NCI-H187 (cell line): ENCODE measurements around the gene CD300LB.
"Not testable (repeated sequence)": the region's sequence is repeated elsewhere in the genome, so short reads cannot be mapped to it uniquely, and the experiment has no call there.

Experiments
- DNase-seq, 2 experiments: peaks; one replicate each; lab custom pipeline; 2025; lab: John Stamatoyannopoulos, UW

CD300LB gene

DNA sequence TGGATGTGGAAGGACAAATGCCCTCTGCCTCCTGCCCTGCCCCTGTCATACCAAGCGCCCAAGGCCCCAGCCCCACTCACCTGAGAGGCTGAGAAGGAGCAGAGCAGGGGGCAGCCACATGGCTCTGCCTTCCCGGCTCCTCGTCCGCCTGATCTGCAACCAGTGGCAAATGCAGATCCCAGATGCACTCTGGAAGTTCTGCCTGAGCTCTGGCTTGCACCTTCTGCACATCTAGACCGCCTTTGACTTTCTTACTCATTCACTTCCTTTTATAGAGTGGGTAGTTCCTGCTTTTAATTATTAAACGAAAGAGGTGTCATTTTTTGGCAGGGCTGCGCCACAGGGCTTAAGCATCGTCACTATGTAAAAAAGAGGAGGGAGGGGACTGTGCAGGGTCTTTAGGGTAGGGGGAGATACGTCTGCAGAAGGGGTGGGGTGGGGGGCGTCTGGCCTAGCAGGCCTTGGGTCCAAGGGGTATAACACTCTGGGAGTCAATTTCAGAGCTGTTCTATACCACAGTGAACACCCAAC lies at the start of gene CD300LB:
CD300LB (minus strand) TSS at position 245 of the 531 bp plus-strand sequence; CDS start at position 120, 125 bp downstream.
- DNase-seq = no peak

DNA sequence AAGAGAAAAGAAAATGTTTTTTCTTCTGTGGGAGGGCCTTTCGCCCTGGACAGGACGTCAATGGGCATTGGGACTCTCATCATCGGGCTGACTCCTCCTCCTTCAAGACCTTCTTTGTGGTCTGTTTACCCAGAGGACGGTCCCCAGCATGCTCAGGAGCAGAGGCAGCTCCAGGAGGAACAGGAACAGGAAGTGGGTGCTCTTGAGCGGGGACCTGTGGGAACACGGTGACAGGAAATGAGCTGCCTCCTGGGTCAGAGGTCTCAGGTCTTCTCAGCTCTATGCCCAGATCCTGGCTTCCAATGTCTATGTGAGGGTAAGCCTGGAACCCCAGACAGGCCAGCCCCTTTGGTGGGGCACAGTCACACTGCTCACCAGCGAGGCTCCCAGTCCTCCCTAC lies 48.6 kb upstream of the CD300LB start:
- DNase-seq = no peak

DNA sequence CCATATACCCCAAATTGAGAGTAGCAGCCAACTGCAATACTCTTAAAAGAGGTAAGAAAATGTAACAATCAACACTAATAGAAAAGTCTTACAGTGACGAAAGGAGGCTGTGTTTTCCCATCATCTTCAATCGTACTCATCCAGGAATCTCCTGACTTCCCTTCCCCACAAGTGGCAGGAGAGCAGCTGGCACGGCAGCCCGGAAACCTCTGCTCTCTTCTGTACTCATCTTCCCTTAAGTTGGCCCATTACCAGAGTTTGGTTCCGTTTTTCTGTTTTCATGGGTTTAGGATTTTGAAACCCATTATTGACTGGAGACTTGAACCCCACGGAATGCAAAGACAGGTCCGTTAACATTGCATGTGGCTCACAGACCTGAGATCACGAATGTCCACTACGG lies 47.7 kb upstream of the CD300LB start:
- no peak for DNase-seq

DNA sequence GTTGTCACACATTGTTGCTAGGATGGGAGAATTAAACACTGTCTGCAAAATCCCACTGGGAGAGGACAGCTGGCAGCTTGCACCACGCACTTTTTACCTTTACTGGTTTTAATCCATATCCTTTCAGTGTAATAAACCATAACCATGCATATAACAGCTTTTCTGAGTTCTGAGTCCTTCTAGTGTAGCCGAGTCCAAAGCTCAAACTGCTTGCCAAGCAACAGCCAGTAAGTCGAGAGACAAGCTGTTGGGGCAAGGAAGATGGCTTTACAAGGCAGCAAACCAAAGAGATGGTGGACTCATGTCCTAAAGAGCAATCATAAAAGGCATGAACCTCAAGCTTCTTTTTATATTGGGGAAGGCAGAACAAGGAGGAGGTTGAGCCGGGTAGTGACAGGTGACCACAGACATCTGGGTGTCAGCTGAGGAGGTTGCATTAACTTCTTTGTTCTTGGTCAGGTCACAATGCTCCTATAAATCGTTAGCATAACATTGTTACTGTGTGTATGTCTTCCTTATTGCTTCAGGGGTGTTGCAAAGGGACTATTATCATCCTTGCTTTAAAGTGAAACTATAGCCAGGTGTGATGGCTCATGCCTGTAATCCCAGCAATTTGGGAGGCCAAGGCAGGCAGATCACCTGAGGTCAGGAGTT lies 43.3 kb upstream of the CD300LB start:
- DNase-seq = no peak

DNA sequence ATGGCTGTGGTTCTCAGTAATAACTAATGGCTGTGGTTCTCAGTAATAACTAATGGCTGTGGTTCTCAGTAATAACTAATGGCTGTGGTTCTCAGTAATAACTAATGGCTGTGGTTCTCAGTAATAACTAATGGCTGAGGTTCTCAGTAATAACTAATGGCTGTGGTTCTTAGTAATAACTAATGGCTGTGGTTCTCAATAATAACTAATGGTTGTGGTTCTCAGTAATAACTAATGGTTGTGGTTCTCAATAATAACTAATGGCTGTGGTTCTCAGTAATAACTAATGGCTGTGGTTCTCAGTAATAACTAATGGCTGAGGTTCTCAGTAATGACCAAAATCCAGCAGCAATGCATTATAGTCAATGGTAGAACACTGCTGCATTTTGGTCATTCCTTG lies 42.4 kb upstream of the CD300LB start:
- not testable (repeated sequence) for DNase-seq

DNA sequence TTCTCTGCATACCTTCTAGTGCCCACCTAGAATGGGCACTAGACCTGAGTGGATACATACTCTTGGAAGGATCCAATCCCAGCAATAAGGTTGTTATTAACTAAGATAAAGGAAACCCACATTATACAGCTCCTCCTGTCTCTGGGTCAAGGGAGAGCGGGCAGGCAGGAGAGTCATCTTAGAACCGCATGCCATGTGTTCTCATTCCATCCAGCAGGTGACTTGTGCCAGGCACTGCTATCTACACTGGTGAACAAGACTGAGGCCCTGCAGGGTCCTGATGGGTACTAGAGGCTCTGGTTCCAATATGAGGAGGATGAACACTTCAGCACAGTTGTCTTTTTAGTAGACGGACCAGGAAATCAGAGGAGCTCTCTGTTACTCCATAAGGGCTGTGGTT lies 41.9 kb upstream of the CD300LB start:
- DNase-seq = no peak

DNA sequence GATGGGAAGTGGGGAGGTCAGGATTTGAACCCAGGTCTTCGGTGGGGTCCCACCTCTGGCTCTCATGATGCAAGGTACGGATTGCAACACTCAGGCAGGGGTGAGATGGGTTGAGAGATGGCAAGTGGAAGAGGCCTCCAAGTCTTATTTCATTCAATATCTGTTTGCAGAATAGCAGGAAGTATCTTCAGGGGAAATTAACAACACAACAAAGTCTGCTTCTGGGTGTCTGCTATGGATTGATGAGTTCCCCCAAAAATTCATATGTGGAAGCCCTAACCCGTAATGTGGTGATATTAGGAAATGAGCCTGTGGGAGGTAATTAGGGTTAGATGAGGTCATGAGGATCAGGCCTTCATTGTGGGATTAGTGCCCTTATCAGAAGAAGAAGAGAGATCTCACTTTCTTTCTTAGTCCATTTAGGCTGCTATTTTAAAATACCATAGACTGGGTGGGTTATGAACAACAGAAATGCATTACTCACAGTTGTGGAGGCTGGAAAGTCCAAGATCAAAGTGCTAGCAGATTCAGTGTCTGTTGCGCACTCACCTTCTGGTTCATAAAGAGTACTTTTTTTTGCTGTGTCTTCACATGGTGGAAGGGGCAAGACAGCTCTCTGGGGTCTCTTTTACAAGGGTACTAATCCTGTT lies 40.5 kb upstream of the CD300LB start:
- DNase-seq = no peak

DNA sequence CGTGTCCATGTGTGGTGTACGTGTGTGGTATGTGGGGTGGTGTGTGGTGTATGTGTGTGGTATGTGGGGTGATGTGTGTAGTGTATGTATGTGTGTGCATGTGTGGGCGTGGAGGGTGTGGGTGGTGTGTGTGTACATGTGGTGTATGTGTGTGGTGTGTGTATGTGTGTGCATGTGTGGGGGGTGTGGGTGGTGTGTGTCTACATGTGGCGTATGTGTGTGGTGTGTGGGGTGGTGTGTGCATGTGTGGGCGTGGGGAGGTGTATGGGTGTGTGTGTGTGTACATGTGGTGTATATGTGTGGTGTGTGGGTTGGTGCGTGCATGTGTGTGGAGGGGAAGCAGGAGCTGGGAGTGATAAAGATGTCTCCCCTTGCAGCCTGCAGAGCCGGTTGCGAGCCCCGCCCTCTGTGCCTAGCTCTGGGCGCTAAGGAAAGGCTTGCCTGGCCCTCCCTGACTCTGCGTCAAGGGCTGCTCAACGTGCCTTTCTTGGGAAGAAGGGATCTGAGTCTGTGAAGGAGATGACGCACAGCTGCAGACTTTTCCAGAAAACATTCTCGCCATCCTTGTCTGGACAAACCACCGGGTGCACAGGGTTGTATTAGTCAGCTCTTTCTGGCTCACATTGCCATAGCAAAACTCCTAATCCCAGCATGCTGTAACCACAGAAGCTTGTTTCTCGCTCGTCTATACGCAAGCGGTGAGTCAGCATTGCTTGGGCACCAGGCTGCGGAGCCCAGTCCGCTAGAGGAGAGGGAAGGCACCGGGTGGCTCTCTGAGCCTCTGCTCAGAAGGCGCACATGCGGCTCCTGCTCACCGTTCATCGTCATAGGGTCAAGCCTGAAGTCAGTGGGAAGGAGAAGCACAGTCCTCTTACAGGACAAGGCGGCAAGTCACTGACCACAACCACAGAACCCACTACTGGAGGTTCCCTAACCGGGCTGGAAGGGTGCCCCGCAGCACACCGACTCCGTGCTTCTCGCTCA lies 38.0 kb upstream of the CD300LB start:
- no peak for DNase-seq

DNA sequence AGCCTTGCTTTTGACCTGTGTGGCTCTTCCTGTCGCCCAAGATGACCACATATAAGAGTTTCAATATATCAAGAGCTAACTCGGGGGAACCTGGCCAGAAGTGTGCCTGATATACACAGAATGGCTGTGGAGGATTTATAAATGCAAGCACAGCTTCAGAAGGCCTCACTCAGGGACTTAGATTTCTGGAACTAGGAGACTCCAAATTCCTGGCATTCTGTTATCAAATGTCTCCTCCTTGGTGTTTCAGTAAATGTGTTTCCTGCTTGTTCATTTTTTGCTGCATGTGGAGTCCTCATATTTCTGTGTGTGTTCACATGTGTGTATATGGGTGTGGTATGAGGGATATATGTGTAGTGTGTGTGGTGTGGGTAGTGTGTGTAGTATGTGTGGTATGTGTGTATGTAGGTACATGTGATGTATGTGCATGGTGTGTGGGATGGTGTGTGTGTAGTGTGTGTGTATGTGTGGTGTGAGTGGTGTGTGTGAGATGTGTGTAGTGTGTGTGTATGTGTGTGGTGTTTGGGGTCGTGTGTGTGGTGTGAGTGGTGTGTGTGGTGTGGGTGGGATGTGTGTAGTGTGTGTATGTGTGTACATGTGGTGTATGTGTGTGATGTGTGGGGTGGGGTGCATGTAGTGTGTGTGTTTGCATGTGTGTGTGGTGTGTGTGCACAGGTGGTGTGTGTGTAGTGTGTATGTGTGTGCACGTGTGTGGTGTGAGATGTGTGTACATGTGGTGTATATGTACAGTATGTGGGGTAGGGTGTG lies 37.0 kb upstream of the CD300LB start:
- no peak for DNase-seq

DNA sequence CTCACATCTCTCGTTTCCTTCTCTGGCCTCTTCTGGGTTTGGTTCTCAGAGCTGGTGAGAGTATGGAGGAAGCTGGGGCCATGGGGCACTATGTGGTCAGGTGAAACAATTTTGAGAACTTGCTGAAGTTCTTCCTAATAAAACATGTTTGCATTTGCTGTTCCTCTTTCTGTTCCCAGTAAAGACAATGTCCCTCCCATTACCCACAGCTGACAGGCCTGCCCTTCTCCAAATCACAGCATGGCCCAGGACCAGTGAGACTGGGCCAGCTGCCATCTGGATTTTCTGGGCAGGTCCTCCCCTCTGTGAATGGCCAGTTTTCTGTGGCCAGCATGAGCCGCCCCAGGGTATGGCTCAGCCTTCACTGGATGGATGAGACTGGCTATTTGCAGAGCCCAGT lies 36.1 kb upstream of the CD300LB start, which contains the start of gene CD300H:
CD300H (minus strand) TSS at position 113 of the 400 bp plus-strand sequence.
- DNase-seq = no peak

DNA sequence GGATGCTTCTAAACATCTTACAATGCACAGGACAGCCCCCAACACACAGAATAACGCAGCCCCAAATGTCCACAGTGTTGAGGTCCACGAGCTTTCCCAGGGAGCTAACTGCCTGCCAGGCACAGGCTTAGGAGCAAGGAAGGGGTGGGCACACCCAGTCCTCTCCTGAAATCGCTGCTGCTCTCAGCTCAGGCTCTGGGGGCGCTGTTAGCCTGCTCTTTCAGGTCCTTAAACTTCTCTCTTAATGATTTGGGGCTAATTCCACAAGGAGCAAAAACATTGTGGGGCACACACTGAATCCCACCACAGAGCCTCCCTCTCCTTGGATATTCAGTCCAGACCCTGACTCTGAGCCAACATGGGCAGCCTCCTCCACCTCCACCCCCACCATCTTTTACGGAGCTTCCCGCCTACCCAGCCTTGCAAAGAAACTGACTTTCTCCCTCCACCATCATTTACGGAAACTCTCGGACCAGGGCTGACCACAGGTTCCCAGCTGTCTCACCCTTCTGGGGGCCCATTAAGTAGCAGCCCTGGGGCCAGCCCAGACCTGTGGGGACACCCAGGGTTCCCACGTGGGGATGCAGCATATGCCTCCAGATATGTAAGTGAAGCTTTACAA lies 35.0 kb upstream of the CD300LB start:
- DNase-seq = no peak

DNA sequence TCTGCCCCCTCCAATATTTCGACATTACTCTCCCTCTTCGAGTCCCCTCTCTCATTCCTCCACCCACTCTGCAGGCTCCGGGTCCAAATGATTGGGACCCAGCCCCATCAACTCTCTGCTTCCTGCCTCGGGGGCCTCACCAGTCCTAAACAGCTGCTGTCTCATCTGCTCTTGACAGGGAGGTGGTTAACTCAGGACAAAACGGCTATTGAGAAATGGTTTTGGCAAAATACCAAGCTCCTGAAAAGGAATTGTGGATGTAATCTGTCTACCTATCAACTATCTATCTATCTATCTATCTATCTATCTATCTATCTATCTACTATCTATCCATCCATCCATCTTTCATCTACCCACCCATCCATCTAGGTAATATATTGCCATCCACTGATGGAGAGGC lies 33.9 kb upstream of the CD300LB start:
- DNase-seq = no peak

DNA sequence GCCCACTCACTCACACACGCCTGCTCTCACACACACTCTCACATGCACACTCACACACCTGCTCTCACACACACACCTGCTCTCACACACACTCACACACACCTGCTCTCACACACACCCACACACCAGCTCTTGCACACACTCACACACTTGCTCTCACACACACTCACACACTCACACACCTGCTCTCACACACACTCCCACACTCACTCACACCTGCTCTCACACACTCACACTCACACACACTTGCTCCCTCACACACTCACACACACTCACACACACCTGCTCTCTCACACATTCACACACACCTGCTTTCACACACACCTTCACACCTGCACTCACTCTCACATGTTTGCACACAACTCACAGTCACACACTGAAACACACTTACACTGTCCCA lies 32.1 kb upstream of the CD300LB start:
- DNase-seq = no peak

DNA sequence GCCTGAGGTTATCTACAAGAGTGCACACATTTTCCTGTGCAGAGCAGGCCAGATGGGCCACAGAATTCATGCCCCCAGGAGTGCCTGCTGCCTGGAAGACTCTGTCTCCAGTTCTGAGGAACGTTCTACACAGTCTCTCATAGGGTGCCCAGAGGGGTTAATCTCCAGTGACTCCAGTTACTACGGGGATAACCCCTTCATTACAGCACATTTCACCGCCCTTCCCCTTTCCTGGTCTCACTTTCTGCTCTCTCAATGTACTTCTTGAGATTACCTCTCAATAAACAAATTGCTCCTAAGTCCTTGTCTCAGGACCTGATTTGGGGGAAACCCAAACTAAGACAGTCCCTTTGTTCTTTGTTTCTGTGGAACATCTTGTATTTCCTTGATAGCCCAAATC lies 30.3 kb upstream of the CD300LB start:
- no peak for DNase-seq

DNA sequence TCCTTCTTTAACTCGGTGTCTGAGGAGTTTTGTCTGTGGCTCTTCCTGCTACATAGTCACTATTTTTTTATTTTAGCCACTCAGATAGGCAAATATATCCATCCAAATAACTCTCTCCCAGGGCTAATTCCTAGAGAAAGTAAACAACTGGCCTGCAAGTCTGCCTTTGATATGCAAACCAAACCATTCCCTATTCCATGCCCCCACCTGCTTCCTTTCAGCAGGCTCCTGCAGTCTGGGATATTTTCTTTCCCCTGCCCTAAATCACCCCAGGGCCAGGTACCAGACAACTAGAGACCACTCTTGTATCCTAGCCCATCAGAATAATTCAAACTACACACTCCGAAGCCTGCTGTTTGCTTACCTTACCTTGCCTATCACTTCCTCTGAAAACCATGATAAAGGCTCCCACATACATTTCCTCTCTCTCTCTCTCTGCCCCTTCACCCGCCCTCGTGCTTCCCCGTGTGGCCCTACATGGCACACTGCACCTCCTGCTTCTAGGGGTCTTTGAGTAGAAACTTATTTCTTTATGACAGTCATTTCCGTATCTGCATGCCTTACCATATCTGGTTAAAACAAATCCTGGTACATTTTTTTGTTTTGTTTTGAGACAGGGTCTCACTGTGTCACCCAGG lies 27.7 kb upstream of the CD300LB start:
- no peak for DNase-seq

DNA sequence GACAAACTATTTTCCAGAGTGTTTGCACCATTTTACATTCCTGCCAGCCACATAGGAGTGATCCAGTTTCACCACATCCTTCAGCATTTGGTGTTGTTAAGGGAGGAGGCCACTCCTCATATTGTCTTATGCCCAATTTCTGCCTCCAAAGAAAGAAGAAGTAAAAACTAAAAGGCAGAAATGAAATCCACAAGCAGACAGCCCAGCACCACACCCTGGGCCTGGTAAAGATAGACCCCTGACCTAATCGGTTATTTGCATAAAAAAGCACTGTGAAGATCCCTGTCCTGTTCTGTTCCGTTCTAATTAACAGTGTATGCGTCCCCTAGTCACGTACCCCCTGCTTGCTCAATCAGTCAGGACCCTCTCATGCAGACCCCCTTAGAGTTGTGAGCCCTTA lies 27.1 kb upstream of the CD300LB start:
- not testable (repeated sequence) for DNase-seq

DNA sequence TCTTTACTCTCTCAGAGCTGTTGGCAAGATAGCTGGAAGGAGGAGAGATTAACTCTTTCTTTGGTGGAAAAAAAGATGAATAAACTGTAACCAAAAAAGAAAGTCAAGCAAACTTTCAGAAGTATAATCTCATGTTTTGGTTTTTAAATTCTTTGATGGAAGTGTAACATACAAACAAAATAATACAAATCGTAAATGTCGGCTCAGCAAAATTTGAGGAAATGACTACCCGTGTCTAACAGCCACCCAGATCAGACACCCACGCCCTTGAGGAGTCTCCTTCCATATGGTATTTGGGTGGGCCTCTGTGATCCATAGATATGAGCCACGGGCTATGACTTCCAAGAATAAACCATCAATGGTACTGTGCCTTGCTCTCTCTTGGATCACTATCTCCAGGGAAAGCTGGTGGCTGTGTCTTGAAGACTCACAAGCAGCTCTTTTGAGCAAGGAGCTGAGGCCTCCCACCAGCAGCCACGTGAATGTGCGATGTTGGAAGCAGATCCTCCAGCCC lies 24.2 kb upstream of the CD300LB start:
- no peak for DNase-seq

DNA sequence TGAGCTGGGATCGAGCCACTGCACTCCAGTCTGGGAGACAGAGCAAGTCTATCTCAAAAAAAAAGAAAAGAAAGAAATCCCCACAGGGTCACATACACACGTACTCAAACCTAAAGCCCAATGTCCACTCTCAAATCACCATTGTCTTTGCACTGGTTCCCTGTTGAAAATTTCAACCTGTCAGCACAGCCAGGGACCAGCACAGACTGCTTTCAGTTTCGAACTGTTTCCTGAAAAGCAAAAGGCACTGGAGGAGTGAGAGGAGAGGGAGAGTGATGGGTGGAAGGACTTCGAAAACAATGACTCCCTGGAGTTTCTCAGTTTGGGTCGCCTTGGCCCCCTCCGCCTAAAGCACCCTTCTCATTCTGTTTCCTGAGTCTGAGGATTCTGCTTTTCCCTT lies 23.6 kb upstream of the CD300LB start:
- no peak for DNase-seq

DNA sequence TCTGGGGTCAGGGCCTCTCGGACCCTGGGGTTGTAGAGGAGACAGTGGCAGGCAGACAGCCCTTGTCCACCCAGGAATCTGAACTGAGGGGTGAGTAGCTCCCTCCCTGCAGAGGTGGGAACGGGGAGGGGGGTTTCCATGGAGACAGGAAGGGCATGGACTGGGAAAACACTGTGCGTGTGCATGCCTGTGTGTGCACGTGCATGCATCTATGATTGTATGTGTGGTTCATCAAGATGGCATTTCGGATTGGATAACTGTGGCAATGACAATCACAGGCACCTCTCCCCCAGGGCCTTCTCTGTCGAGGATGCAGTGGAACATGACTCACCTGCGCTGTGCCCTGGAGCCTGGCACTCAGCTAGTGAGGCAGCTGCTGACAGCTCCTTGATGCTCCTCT lies 20.8 kb upstream of the CD300LB start:
- DNase-seq = no peak

DNA sequence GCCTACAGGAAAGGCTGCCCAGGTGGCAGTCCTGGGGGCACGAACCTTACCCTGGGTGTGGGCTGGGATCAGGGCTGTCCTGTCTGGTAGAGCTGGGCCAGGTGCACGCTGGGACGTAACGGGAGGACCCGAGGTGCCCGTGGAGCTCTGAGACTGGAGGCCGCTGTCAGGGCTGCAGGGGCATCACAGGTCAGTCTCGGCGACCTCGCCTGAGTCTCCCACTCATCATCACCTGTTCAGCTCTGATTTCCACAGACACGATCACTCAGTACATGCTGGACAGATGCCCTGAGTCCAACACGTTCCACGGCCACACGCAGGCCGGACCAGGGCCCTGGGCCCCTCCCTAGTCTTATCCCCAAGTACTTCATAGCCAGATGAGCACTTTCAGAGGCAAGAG lies 19.3 kb upstream of the CD300LB start:
- no peak for DNase-seq
